OCI-LY3 (cell line): ENCODE results near the gene ORC6.
"Not testable (repeated sequence)": the region's sequence is repeated elsewhere in the genome, so short reads cannot be mapped to it uniquely, and the experiment has no call there.

ENCODE experiments used
- H2AFZ ChIP-seq: fragments of 200-600, 300-600 bp; shearing (Covaris generic); 2 replicates; pipeline ENCODE4 v1.6.0; 2014; ENCODE audit warnings: antibody characterized with exemption, low read depth, low read length
- H3K27ac ChIP-seq: fragments of 200-600, 300-600 bp; sonication (generic); 2 replicates; pipeline ENCODE4 v1.5.1; 2014; ENCODE audit warnings: mild to moderate bottlenecking, low read length, moderate library complexity, mixed read lengths
- H3K27me3 ChIP-seq: fragments of 200-600, 300-600 bp; sonication (generic); 2 replicates; pipeline ENCODE4 v1.6.1; 2014; ENCODE audit warnings: low read depth, low read length, mixed read lengths
- H3K36me3 ChIP-seq: fragments of 200-600, 300-600 bp; sonication (generic); replicated peaks from 2 replicates; pipeline ENCODE3; 2014; ENCODE audit warnings: low read depth, low read length, mixed read lengths
- H3K4me1 ChIP-seq: fragments of 300-600, 200-600 bp; sonication (generic); 2 replicates; pipeline ENCODE4 v1.6.1; 2014; ENCODE audit warnings: low read length, mixed read lengths
- H3K4me2 ChIP-seq: fragments of 200-600, 300-600 bp; sonication (generic); 2 replicates; pipeline ENCODE4 v1.6.1; 2014; ENCODE audit warnings: low read length, mixed read lengths
- H3K4me3 ChIP-seq: fragments of 300-600, 200-600 bp; sonication (generic); 2 replicates; pipeline ENCODE4 v1.5.1; 2014; ENCODE audit warnings: antibody characterized with exemption, mild to moderate bottlenecking, low read length, moderate library complexity
- H3K79me2 ChIP-seq: fragments of 300-600, 200-600 bp; shearing (Covaris generic); 2 replicates; pipeline ENCODE4 v1.6.1; 2014; ENCODE audit warnings: mild to moderate bottlenecking, low read length, mixed read lengths
- H3K9ac ChIP-seq: fragments of 300-600, 200-600 bp; shearing (Covaris generic); 2 replicates; pipeline ENCODE4 v1.6.0; 2014; ENCODE audit warnings: mild to moderate bottlenecking, low read length, moderate library complexity
- H3K9me3 ChIP-seq: fragments of 200-600, 300-600 bp; shearing (Covaris generic); 2 replicates; pipeline ENCODE4 v1.6.1; 2014; ENCODE audit warnings: low read length, mixed read lengths; ENCODE audit not compliant: insufficient read depth
- H4K20me1 ChIP-seq: fragments of 200-600, 300-600 bp; sonication (generic); 2 replicates; pipeline ENCODE4 v1.6.1; 2016; ENCODE audit warnings: low read length, mixed read lengths; ENCODE audit not compliant: insufficient read depth
- CTCF ChIP-seq: fragments of 200-600, 300-600 bp; sonication (generic); IDR thresholded peaks from 2 replicates; pipeline ENCODE4 v1.5.1; 2014; ENCODE audit warnings: antibody characterized with exemption, low read length, low read depth
- EZH2phosphoT487 ChIP-seq: fragments of 200-600 bp; shearing (Covaris generic); IDR thresholded peaks from 2 replicates; pipeline ENCODE4 v1.6.1; 2018; ENCODE audit warnings: antibody characterized with exemption, mixed run types, low read depth

The ORC6 gene

GRCh38 chr16:46651305-46651704 is 38.2 kb upstream of the ORC6 start:
- Histone ChIP-seq H3K9me3 (no peaks in the 10 kb centered on the region), H3K27ac (no peak overlapping the region), H3K4me3 (no peak overlapping the region), H2AFZ (no peak overlapping the region), H3K4me1 (no peaks in the 10 kb centered on the region), H3K36me3 (peaks cover 5% of the 10 kb centered on the region), H3K4me2 (no peak overlapping the region), H3K9ac (no peak overlapping the region), H3K27me3 (no peaks in the 10 kb centered on the region), H3K79me2 (no peaks in the 10 kb centered on the region), H4K20me1 (no peaks in the 10 kb centered on the region)
- TF ChIP-seq EZH2phosphoT487 (no peak), CTCF (no peak)

- H3K9me3 ChIP-seq = no peaks in the 10 kb centered on the region
- H3K4me3 ChIP-seq = no peak overlapping the region
- peaks cover 39% of the 10 kb centered on the region for H3K36me3 ChIP-seq
- H2AFZ ChIP-seq = no peak overlapping the region
- peaks cover 9% of the 10 kb centered on the region for H4K20me1 ChIP-seq
- H3K79me2 ChIP-seq = no peaks in the 10 kb centered on the region
- H3K9ac ChIP-seq = no peak overlapping the region
- H3K4me1 ChIP-seq = peaks cover 23% of the 10 kb centered on the region
- peak overlapping the region; percentile 44 for H3K27ac ChIP-seq
- TF ChIP-seq CTCF (no peak), EZH2phosphoT487 (no peak)
- H3K27me3 ChIP-seq = no peaks in the 10 kb centered on the region
- H3K4me2 ChIP-seq = peak overlapping the region; percentile 29
Observed at GRCh38 chr16:46658925-46659324, 30.5 kb upstream of the ORC6 start.

GRCh38 chr16:46662123-46662522 is 27.3 kb upstream of the ORC6 start:
- no peak for TF ChIP-seq CTCF
- Histone ChIP-seq H3K4me3 (no peak overlapping the region), H3K4me1 (peaks cover 23% of the 10 kb centered on the region), H3K4me2 (no peak overlapping the region), H3K36me3 (peaks cover 39% of the 10 kb centered on the region), H3K79me2 (no peaks in the 10 kb centered on the region), H3K9me3 (no peaks in the 10 kb centered on the region), H3K9ac (no peak overlapping the region), H3K27ac (no peak overlapping the region), H4K20me1 (peaks cover 9% of the 10 kb centered on the region), H3K27me3 (no peaks in the 10 kb centered on the region), H2AFZ (no peak overlapping the region)

GRCh38 chr16:46673320-46674013 is 16.0 kb upstream of the ORC6 start:
- no peaks in the 10 kb centered on the region for H4K20me1 ChIP-seq
- TF ChIP-seq CTCF = peak; percentile 93
- TF ChIP-seq EZH2phosphoT487 = no peak
- no peak overlapping the region for H3K4me2 ChIP-seq
- H3K9me3 ChIP-seq = no peaks in the 10 kb centered on the region
- no peaks in the 10 kb centered on the region for H3K79me2 ChIP-seq
- H2AFZ ChIP-seq = no peak overlapping the region
- H3K4me1 ChIP-seq = no peaks in the 10 kb centered on the region
- no peak overlapping the region for H3K27ac ChIP-seq
- H3K4me3 ChIP-seq = no peak overlapping the region
- no peaks in the 10 kb centered on the region for H3K27me3 ChIP-seq
- H3K9ac ChIP-seq = no peak overlapping the region
- H3K36me3 ChIP-seq = peaks cover 11% of the 10 kb centered on the region

GRCh38 chr16:46677943-46678342 is 11.5 kb upstream of the ORC6 start:
- not testable (repeated sequence) for H3K79me2 ChIP-seq, H2AFZ ChIP-seq, H3K4me2 ChIP-seq, H3K9ac ChIP-seq, H4K20me1 ChIP-seq, H3K27ac ChIP-seq, H3K4me1 ChIP-seq, H3K27me3 ChIP-seq, H3K4me3 ChIP-seq, H3K9me3 ChIP-seq, H3K36me3 ChIP-seq

- peaks cover 38% of the 10 kb centered on the region for H3K79me2 ChIP-seq
- peaks cover 25% of the 10 kb centered on the region for H4K20me1 ChIP-seq
- not testable (repeated sequence) for H3K4me2 ChIP-seq, H3K4me3 ChIP-seq, H3K9me3 ChIP-seq, H2AFZ ChIP-seq, H3K36me3 ChIP-seq, H3K27me3 ChIP-seq, H3K27ac ChIP-seq, H3K9ac ChIP-seq, H3K4me1 ChIP-seq
Observed at GRCh38 chr16:46681867-46682266, 7.6 kb upstream of the ORC6 start.
